Stimulated activated CD4-positive, alpha-beta T cell treated with anti-CD3 and anti-CD28 coated beads, TNF-alpha, amount 100 ng/mL, for 48 hours (primary cell): Measurements from ENCODE around the gene BEST2.
"Not testable (repeated sequence)": the region's sequence is repeated elsewhere in the genome, so short reads cannot be mapped to it uniquely, and the experiment has no call there.

Experiments
- DNase-seq, 3 donors: peaks; one replicate each; pipeline ENCODE4 v3.0.0-alpha.2; 2020; ENCODE audit warnings: low read depth in 3 of 3

BEST2 gene

GRCh38 chr19:12787458-12787857 is 35.9 kb downstream of the BEST2 start:
- no peak for DNase-seq

GRCh38 chr19:12788042-12788681 is 36.6 kb downstream of the BEST2 start:
- no peak for DNase-seq

GRCh38 chr19:12788682-12789097 is 37.1 kb downstream of the BEST2 start:
- no peak for DNase-seq

DNA sequence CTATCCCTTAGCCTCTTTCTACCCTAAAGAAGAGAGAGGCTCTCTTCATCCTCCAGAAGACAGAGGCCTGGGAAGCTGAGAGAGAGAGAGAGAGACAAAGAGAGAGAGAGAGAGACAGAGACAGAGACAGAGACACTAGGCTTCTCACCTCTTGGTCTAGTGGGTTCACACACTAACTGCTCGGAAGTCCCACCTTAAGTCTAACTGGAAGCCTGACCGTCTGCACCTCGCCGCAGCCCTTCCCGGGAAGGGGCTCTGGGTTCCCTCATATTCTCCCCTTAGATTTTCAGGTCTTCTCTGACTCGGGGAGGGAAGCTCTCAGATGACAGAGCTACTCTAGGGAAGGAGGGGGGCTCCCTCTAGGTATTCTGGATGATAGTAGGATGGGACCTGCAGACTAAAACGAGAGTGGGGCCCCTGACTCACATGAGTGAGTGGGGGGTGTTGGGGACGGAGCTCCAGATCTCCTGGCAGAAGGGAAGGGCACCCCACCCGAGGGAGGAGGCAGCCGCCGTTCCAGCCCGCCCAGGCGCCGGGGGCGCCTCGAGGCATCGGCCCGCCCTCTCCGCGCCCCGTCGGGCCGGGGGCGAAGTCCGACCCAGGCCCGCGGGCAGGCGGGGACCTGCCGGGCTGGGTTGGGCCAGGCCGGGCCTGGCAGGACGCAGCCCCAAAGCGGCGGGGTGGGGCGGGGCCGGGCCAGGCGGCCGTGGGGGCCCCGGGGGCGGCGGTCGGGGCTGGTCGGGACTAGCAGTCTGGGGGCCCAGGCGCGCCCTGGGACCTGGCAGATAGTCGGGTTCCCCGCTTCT is 37.7 kb downstream of the BEST2 start:
- DNase-seq = no peak

DNA sequence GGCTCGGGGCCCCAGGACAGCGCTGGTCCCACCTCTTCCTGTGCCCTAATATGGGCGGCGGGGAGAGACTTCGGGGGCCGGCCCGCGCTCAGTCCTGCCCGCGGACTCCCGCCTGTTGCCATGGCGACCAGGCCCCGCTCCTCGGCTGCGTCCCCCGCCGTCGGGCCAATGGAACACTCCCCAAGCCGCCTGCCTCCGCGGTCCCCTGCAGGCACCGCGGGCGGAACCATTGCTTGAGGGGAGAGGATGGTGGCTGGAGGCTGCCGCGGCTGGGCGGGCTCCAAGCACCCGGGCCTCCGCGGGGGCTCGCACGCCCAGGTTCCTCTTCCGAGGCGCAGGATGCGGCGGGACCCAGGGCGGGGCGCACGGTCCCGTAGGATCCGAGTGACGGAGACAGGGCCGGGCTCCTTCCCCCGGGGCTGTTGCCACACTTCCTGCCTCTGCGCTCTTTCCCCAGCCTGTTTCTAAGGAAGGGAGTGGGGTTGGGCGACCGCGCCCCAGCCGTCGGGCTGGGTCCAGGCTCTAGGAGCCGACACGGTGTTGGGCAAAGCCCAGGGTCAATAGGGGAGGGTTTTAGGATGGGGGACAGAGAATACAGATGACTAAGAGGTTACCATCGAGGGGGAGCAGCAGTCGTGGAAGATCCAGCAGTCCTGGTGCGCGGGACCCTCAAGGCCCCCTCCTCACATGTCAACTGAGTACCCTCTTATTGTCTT is 38.5 kb downstream of the BEST2 start:
- DNase-seq = peak; percentile 94 to 97 (median 96)

- DNase-seq = no peak
These were observed 39.2 kb downstream of the BEST2 start for GRCh38 chr19:12790628-12791344.

- DNase-seq = peak; percentile 94 to 96 (median 96)
These were observed 39.9 kb downstream of the BEST2 start, which contains the start of gene JUNB for GRCh38 chr19:12791345-12792050. TSS of gene JUNB (plus strand) at chr19:12791486. CDS start at chr19:12791772, 286 bp downstream.

- DNase-seq = peak in 1 of 3 donors; percentile 71
These were observed 40.7 kb downstream of the BEST2 start for GRCh38 chr19:12792051-12792852.

GRCh38 chr19:12792853-12793289 is 41.3 kb downstream of the BEST2 start:
- DNase-seq = no peak

DNA sequence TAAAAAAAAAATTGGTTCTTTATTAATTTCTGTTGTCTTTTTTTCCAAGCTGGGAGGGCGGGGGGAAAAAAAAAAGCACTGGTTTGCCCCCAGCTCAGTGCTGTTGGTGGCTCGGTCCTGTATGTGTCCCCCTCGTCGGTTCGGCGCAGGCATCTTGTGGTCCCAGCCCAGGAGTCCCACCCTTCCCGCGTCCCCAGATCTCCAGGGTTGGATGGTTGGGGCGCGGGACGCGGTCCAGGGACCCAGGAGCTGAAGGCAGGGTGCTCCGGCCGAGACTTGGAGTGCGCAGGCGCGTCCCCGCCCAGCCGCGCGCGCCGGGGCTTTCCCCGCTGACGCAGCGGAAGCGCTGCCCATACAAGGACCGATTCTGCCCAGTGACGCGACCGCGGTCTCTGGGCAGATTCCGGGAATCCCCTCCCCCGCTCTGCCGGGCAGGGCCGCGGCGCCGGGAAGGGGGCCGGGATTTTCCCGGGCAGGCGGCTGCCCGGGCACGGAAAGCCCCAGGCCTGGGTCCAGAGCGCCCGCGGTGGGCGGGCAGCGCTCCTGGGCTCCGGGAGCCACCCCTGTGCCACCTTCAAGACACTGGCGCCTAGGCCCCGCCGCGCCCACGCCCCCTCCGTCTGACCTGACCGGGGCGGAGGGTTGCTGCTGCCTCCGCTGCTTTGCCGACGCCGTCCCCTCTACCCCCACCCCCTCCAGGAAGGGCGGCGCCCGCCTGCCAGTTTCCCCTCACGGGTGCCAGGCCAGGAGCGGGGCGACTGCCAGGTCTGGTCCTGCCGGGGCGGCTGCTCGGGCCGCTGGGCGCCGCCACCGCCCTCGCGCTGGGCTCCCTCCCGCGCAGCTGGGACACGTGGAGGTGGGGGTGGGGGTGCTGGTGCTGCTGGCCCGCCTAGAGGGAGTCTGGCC is 42.0 kb downstream of the BEST2 start:
- DNase-seq = peak; percentile 86 to 92 (median 87)

GRCh38 chr19:12794196-12794941 is 42.8 kb downstream of the BEST2 start:
- no peak for DNase-seq

DNA sequence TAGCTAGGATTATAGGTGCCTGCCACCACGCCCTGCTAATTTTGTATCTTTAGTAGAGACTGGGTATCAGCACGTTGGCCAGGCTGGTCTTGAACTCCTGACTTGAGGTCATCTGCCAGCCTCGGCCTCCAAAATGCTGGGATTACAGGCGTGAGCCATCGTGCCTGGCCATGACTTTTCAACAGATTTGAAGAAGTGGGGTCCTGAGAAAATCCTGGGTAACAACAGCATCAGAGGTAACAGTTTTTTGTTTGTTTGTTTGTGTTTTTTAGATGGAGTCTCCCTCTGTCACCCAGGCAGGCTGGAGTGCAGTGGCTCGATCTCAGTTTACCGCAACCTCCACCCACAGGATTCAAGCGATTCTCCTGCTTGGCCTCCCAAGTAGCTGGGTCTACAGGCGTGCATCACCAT is 43.4 kb downstream of the BEST2 start:
- DNase-seq = no peak

DNA sequence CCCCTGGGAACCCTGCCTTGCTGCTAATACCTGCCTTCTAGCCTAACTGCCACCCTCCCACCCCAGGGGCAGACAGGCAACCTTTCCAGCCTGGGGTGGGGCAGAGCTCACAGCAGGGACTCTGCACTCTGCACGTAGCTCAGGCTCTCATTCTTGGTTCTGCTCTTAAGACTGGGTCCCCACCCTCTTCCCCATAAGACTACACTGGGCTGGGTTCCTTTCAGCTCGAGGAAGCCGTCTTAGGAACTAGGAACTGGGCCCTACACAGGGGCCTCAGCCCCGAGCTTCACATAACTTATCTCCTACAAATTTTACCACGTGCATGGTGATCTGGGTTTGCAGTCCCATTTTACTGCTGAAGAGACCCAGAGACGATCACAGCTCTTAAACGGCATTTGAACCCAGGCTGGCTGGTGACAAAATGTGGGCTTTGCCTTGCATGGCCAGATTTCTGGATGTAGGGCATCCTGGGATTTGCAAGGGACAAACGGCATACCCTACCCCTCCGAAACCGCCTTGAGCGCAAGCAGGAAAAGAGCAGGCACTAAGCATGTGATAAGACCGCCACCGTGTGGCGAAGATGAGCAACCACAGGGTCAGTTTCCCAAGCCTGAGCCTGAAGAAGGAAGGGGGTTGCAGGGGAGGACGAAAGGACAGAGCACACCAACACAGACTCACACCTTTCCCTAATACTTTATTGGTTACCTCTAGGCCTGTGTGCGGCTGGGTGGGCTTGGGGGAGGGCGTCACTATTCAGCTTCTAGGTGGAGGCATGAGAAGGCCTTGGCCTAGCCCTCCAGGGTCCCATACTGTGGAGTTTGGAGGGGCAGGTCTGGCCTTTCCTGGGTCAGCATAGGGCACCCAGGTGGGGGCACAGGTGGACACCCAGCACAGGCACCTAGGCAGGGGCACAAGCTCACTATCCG is 44.8 kb downstream of the BEST2 start:
- DNase-seq = no peak

GRCh38 chr19:12797141-12797587 is 45.6 kb downstream of the BEST2 start:
- no peak for DNase-seq

- not testable (repeated sequence) for DNase-seq
These were observed 46.0 kb downstream of the BEST2 start for GRCh38 chr19:12797607-12798006.

- DNase-seq = no peak
These were observed 48.3 kb downstream of the BEST2 start for GRCh38 chr19:12799742-12800465.

DNA sequence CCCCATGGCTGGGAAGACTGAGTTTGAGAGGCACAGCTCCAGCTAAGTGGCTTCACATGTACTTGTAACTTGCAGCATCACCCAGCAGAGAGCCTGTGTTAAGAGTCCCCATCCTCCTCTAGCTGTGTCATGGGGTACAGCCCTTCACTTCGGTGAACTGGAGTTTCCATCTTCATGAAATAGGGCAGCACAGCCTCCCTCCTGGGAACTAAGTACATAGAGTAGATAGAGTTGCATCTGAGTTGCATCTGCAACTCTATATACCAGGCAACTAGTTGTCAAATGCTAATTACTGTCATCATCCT is 48.8 kb downstream of the BEST2 start:
- DNase-seq = no peak
